Activated naive CD8-positive, alpha-beta T cell treated with anti-CD3 and anti-CD28 coated beads, Interleukin-2, amount 10 ng/mL, durations not matched to agents 7 days and 5 days (primary cell): ENCODE data around the gene SLC44A4. TPM values are rescaled to one million over a fixed set of nuclear protein-coding genes. Genes with fewer than 3 reads are reported as not detected.
"Not testable (repeated sequence)": the region's sequence is repeated elsewhere in the genome, so short reads cannot be mapped to it uniquely, and the experiment has no call there.

Experiments
- ATAC-seq: fragments of 150-1000 bp; cut with Tn5 transposase; one replicate; pipeline ENCODE4 v1.10.0; 2021; ENCODE audit warnings: low read depth, moderate library complexity
- POLR2A ChIA-PET: fragments of 350-600 bp; sonication (Branson Sonifier 250); formaldehyde crosslinking; loops from one replicate; lab custom pipeline; 2021; ENCODE audit warnings: antibody characterized with exemption; lab: Charles Lee
- DNase-seq: peaks from one replicate; pipeline ENCODE4 v3.0.0; 2021
- H3K27ac Mint-ChIP-seq: one replicate; pipeline ENCODE4 v1.8.0; 2022; ENCODE audit warnings: mild to moderate bottlenecking, mixed read lengths
- H3K27me3 Mint-ChIP-seq: one replicate; pipeline ENCODE4 v1.8.0; 2022; ENCODE audit warnings: mild to moderate bottlenecking, moderate library complexity, mixed read lengths
- H3K36me3 Mint-ChIP-seq: one replicate; pipeline ENCODE4 v1.8.0; 2021; ENCODE audit warnings: mild to moderate bottlenecking, mixed read lengths
- H3K4me1 Mint-ChIP-seq: one replicate; pipeline ENCODE4 v1.8.0; 2021; ENCODE audit warnings: mixed read lengths
- H3K4me3 Mint-ChIP-seq: one replicate; pipeline ENCODE4 v1.8.0; 2022; ENCODE audit warnings: mild to moderate bottlenecking, moderate library complexity, mixed read lengths
- H3K9me3 Mint-ChIP-seq: one replicate; pipeline ENCODE4 v1.8.0; 2021; ENCODE audit warnings: mixed read lengths
- total RNA-seq, 2 experiments: library from RNA; stranded (reverse); gene quantifications; one replicate each; pipeline ENCODE4 v1.2.3, GENCODE V29; 2021

The SLC44A4 gene
- total RNA-seq = not detected

DNA sequence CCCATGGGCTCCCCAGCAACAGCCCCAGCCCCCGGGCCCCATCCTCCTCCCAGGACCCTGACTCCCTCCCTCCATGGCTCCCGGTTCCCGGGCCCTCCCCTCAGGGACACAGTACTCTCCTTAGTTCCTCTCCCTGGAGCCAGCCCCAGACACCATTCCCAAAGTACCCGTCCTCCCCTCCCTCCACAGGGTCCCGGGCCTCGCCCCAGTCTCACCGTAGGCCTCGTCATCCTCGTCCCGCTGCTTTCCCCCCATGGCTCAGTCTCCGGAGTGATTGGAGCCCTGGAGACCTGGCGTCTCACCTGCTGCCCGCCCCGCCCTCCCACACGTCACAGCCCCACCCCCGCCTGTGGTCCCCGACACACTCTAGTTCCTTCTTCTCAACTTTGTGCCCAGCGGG lies at the start of gene SLC44A4:
TSS of gene SLC44A4 (minus strand) at position 272 of the 400 bp plus-strand sequence. CDS start at position 255, 17 bp downstream.
- Mint-ChIP-seq H3K27me3 (no peaks in the 10 kb centered on the region), H3K9me3 (no peaks in the 10 kb centered on the region), H3K27ac (no peak within 1 kb of the TSS), H3K4me3 (no peak within 1 kb of the TSS), H3K36me3 (peaks cover 18% of the 10 kb centered on the region), H3K4me1 (peaks cover 2% of the 10 kb centered on the region)
- DNase-seq = no peak
- ATAC-seq = no peak
- POLR2A ChIA-PET = no interaction called here

DNA sequence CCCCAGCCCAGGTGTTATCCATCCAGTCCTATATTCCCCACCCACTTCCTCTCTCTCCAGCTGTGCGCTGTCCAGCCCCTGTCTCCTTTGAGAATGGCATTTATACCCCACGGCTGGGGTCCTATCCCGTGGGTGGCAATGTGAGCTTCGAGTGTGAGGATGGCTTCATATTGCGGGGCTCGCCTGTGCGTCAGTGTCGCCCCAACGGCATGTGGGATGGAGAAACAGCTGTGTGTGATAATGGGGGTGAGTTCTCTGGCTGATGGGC lies 49.8 kb upstream of the SLC44A4 start:
- ATAC-seq (no peak), DNase-seq (no peak)
- POLR2A ChIA-PET = no interaction called here
- Mint-ChIP-seq H3K36me3 (no peaks in the 10 kb centered on the region), H3K27me3 (peaks cover 12% of the 10 kb centered on the region), H3K27ac (no peak overlapping the region), H3K4me1 (peaks cover 1% of the 10 kb centered on the region), H3K9me3 (no peaks in the 10 kb centered on the region), H3K4me3 (no peak overlapping the region)

DNA sequence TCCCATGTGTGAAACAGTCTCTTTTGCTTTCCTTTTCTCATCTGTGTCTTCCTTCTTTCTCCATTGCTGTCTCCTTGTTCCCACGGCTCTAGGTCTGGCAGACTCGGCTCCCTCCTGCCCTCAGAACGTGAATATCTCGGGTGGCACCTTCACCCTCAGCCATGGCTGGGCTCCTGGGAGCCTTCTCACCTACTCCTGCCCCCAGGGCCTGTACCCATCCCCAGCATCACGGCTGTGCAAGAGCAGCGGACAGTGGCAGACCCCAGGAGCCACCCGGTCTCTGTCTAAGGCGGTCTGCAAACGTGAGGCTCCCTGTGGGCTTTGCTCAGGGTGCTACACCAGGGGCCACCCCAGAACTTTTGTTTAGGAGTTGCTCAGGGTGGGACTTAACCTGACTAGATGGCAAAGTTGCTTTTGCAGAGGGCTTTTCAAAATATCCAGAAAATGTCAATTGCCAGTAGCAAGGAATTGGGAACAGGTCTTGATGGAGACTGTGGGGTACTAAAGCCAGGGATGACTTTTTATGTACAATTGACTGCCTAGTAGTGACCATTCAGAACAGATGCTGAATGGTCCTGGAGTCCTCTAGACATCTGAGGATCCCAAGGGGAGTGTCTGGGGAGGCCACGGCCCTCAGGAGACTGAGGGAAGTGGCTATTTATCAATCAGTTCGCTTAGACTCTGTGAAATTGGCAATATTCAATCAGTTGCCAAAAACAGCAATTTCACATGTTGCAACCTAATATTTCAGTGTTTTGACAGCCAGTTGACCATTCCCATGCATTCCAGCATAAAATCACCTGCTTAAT lies 49.3 kb upstream of the SLC44A4 start:
- Mint-ChIP-seq H3K36me3 (no peaks in the 10 kb centered on the region), H3K4me3 (no peak overlapping the region), H3K27ac (no peak overlapping the region), H3K9me3 (no peaks in the 10 kb centered on the region), H3K4me1 (peaks cover 1% of the 10 kb centered on the region), H3K27me3 (peaks cover 9% of the 10 kb centered on the region)
- DNase-seq (no peak), ATAC-seq (no peak)
- POLR2A ChIA-PET = no interaction called here

DNA sequence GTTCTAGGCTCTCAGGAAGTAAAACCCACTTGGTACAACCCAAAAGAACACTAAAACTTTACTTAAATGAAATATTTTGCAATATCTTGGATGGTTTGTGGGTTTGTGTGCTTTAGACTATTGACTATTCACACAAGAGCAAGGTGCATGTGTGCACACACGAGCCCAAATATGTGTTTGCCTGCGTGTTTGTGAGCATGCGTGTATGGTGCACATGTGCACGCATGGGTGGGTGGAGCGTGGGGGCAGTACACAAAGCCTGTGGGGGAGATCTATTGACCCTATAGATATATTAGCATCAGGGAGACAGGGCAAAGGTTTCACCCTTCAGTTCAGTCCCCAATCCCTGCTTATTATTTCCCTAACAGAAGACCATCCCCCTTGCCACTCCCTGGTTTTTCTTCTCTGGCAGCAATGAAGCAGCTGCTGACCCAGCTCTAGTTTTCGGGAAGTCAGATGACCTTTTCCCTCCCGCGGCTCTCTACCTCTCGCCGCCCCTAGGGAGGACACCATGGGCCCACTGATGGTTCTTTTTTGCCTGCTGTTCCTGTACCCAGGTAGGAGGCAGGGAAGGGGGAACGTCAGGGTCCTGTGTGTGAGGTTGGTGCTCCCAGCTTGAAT lies 48.6 kb upstream of the SLC44A4 start, which contains the start of gene C2:
TSS of gene C2 (plus strand) at position 476 of the 621 bp plus-strand sequence. CDS start at position 512, 36 bp downstream.
- Mint-ChIP-seq H3K27me3 (peaks cover 9% of the 10 kb centered on the region), H3K4me3 (no peak within 1 kb of the TSS), H3K4me1 (peaks cover 1% of the 10 kb centered on the region), H3K27ac (no peak within 1 kb of the TSS), H3K36me3 (no peaks in the 10 kb centered on the region), H3K9me3 (no peaks in the 10 kb centered on the region)
- POLR2A ChIA-PET = no interaction called here
- ATAC-seq = no peak
- DNase-seq = no peak

GRCh38 chr6:31922942-31923341 lies 44.1 kb upstream of the SLC44A4 start:
- H3K27ac Mint-ChIP-seq = no peak overlapping the region
- H3K4me1 Mint-ChIP-seq = no peaks in the 10 kb centered on the region
- POLR2A ChIA-PET = no interaction called here
- DNase-seq = no peak
- no peaks in the 10 kb centered on the region for H3K36me3 Mint-ChIP-seq
- no peaks in the 10 kb centered on the region for H3K9me3 Mint-ChIP-seq
- H3K4me3 Mint-ChIP-seq = no peak overlapping the region
- peak; percentile 34 for ATAC-seq
- peaks cover 8% of the 10 kb centered on the region for H3K27me3 Mint-ChIP-seq

- no peak overlapping the region for H3K27ac Mint-ChIP-seq
- ATAC-seq (no peak), DNase-seq (no peak)
- H3K4me1 Mint-ChIP-seq = no peaks in the 10 kb centered on the region
- H3K9me3 Mint-ChIP-seq = no peaks in the 10 kb centered on the region
- no peak overlapping the region for H3K4me3 Mint-ChIP-seq
- H3K27me3 Mint-ChIP-seq = peaks cover 2% of the 10 kb centered on the region
- POLR2A ChIA-PET = interaction anchor here (0.9 kb wide), 1 partner anchor 12 kb away, joined by 4 read pairs; no protein-coding TSS in a partner anchor
- H3K36me3 Mint-ChIP-seq = no peaks in the 10 kb centered on the region
These were observed 42.0 kb upstream of the SLC44A4 start for GRCh38 chr6:31920811-31921210.

DNA sequence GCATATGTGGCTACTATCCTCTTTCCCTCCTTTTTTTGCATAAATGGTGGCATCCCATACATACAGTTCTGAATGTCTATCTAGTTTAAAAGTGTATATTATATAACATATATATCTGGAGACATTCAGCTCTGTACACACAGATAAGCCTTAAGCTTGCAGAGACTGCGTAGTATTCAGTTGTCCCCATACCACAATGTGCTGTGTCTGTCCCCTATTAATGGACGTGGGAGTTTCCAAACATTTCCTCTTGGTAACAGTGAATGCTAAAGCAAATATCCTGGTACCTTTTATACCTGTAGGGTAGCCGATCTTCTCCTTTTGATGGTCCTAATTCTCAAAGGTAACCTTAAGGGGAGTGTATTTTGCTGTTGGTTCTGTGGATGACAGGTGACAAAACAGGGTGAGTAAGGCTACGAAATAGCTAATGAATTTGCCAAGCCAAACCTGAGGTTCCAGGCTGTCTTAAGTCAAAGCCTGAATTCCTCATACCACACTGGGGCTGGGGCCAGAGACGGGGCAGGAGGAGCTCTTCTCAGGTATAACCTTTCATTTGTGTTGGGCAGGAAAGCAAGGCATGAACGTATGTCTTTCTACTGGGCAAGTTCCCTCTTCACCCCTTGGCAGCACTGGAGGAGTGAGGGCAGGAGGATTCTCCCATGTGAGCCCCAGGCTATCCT lies 41.0 kb upstream of the SLC44A4 start:
- ATAC-seq = no peak
- POLR2A ChIA-PET = interaction anchor here (0.7 kb wide), 1 partner anchor 22 kb away, joined by 3 read pairs; the partner anchor contains the start of gene EHMT2
- Mint-ChIP-seq H3K4me1 (no peaks in the 10 kb centered on the region), H3K9me3 (no peaks in the 10 kb centered on the region), H3K36me3 (no peaks in the 10 kb centered on the region), H3K27me3 (peaks cover 2% of the 10 kb centered on the region), H3K27ac (no peak overlapping the region), H3K4me3 (no peak overlapping the region)
- no peak for DNase-seq

GRCh38 chr6:31918069-31918720 lies 39.4 kb upstream of the SLC44A4 start:
- Mint-ChIP-seq H3K4me3 (no peak overlapping the region), H3K36me3 (no peaks in the 10 kb centered on the region), H3K27me3 (no peaks in the 10 kb centered on the region), H3K4me1 (no peaks in the 10 kb centered on the region), H3K27ac (no peak overlapping the region), H3K9me3 (no peaks in the 10 kb centered on the region)
- POLR2A ChIA-PET = no interaction called here
- DNase-seq (no peak), ATAC-seq (no peak)

- H3K4me3 Mint-ChIP-seq = no peak overlapping the region
- no peaks in the 10 kb centered on the region for H3K4me1 Mint-ChIP-seq
- POLR2A ChIA-PET = no interaction called here
- H3K27ac Mint-ChIP-seq = no peak overlapping the region
- H3K36me3 Mint-ChIP-seq = no peaks in the 10 kb centered on the region
- H3K9me3 Mint-ChIP-seq = no peaks in the 10 kb centered on the region
- DNase-seq = no peak
- ATAC-seq = no peak
- H3K27me3 Mint-ChIP-seq = peaks cover 3% of the 10 kb centered on the region
These were observed 37.0 kb upstream of the SLC44A4 start for GRCh38 chr6:31915756-31916155.

DNA sequence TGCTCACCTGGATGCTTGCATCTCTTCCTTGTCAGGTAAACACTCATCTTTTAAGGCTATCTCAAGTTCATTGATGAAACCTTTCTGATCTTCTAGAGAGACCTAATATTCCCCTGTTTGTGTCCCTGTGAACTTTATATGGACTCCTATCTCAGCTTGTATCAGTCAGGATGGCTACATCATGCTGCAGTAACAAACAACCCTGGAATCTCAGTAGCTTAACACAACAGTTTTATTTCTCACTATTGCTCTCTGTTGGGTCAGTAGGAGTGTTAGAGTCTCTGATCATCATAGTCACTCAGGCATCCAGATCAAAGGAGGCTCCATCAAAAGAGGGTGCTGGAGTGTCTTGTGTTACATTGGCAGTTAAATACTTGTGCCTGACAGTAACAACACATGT lies 36.6 kb upstream of the SLC44A4 start:
- no peak overlapping the region for H3K4me3 Mint-ChIP-seq
- DNase-seq = no peak
- H3K9me3 Mint-ChIP-seq = no peaks in the 10 kb centered on the region
- H3K4me1 Mint-ChIP-seq = no peaks in the 10 kb centered on the region
- POLR2A ChIA-PET = no interaction called here
- H3K27ac Mint-ChIP-seq = no peak overlapping the region
- no peak for ATAC-seq
- no peaks in the 10 kb centered on the region for H3K36me3 Mint-ChIP-seq
- H3K27me3 Mint-ChIP-seq = peaks cover 5% of the 10 kb centered on the region

DNA sequence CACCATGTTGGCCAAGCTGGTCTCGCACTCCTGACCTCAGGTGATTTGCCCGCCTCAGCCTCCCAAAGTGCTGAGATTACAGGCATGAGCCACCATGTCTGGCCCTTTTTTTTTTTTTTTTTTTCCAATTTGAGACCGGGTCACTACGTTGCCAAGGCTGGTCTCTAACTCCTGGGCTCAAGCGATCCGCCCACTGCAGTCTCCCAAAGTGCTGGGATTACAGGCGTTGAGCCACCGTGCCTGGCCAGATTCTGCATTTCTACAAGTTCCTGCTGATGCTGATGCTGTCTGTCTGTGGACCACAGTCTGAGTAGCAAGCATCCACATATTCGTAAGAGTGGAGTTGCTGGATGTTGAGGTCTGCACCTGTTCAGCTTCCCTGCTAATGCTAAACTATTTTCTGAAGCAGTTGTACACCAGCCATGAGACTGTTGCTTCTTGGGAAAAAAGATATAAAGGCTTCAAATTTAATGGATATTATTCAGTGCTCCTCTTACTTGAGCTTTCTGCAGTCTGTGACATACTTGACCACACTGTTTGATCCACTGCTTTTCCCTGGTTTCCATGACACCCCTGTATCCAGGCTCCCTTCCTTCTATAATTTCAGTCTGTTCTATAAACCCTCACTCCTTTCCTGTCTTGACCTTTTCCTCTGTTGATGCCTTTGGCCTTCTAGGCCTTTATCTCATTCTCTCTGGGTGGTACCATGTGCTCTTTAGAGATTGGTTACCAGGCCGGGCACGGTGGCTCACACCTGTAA lies 33.2 kb upstream of the SLC44A4 start:
- POLR2A ChIA-PET = no interaction called here
- DNase-seq (no peak), ATAC-seq (no peak)
- peaks cover 17% of the 10 kb centered on the region for H3K27me3 Mint-ChIP-seq
- H3K36me3 Mint-ChIP-seq = no peaks in the 10 kb centered on the region
- no peak overlapping the region for H3K4me3 Mint-ChIP-seq
- peaks cover 2% of the 10 kb centered on the region for H3K4me1 Mint-ChIP-seq
- H3K27ac Mint-ChIP-seq = no peak overlapping the region
- no peaks in the 10 kb centered on the region for H3K9me3 Mint-ChIP-seq

- not testable (repeated sequence) for H3K9me3 Mint-ChIP-seq, H3K4me1 Mint-ChIP-seq, H3K36me3 Mint-ChIP-seq, H3K4me3 Mint-ChIP-seq, DNase-seq, ATAC-seq, H3K27ac Mint-ChIP-seq
- H3K27me3 Mint-ChIP-seq = peaks cover 26% of the 10 kb centered on the region
- POLR2A ChIA-PET = interaction anchor here (1.0 kb wide), 1 partner anchor 12 kb away, joined by 4 read pairs; no protein-coding TSS in a partner anchor
These were observed 30.5 kb upstream of the SLC44A4 start for GRCh38 chr6:31909298-31909697.

GRCh38 chr6:31908791-31909190 lies 30.0 kb upstream of the SLC44A4 start:
- no peak overlapping the region for H3K4me3 Mint-ChIP-seq
- no peaks in the 10 kb centered on the region for H3K36me3 Mint-ChIP-seq
- H3K27ac Mint-ChIP-seq = no peak overlapping the region
- ATAC-seq (no peak), DNase-seq (no peak)
- peaks cover 2% of the 10 kb centered on the region for H3K4me1 Mint-ChIP-seq
- POLR2A ChIA-PET = interaction anchor here (1.0 kb wide), 1 partner anchor 12 kb away, joined by 4 read pairs; no protein-coding TSS in a partner anchor
- H3K9me3 Mint-ChIP-seq = no peaks in the 10 kb centered on the region
- H3K27me3 Mint-ChIP-seq = peaks cover 26% of the 10 kb centered on the region
